Mesodermal cell (in vitro differentiated cells): ENCODE data around the gene KDF1.

Source experiments
- H3K27ac ChIP-seq: 2 replicates; pipeline ENCODE4 v1.7.0; 2013; ENCODE audit warnings: mild to moderate bottlenecking, low read depth, low read length, moderate library complexity; ENCODE audit not compliant: severe bottlenecking
- H3K36me3 ChIP-seq: 2 replicates; pipeline ENCODE4 v1.7.1; 2013; ENCODE audit warnings: mild to moderate bottlenecking, low read length, moderate library complexity; ENCODE audit not compliant: control insufficient read depth, insufficient read depth
- H3K4me1 ChIP-seq: one replicate; pipeline ENCODE4 v1.7.1; 2013; ENCODE audit warnings: mild to moderate bottlenecking, low read length; ENCODE audit not compliant: insufficient read depth, control insufficient read depth, poor library complexity, severe bottlenecking
- H3K4me3 ChIP-seq: 2 replicates; pipeline ENCODE4 v1.7.0; 2013; ENCODE audit warnings: low read length, control low read depth, mild to moderate bottlenecking; ENCODE audit not compliant: insufficient read depth, poor library complexity, severe bottlenecking; ENCODE audit errors: extremely low read depth
- H3K9me3 ChIP-seq: 2 replicates; pipeline ENCODE4 v1.7.1; 2013; ENCODE audit warnings: mild to moderate bottlenecking, low read length, moderate library complexity; ENCODE audit not compliant: control insufficient read depth
- WGBS, 2 experiments: methylation state at CpG; one replicate each; pipeline ENCODE4 v1.1.5; 2013; ENCODE audit warnings: missing lambda C conversion rate in 2 of 2; ENCODE audit not compliant: insufficient coverage in 2 of 2; 5-methylcytosine and 5-hydroxymethylcytosine counted together

KDF1 gene

GRCh38 chr1:26972821-26973220 is 12.6 kb upstream of the KDF1 start:
- H3K27ac ChIP-seq = no peak overlapping the region
- no peaks in the 10 kb centered on the region for H3K4me1 ChIP-seq
- H3K9me3 ChIP-seq = no peaks in the 10 kb centered on the region
- H3K36me3 ChIP-seq = no peaks in the 10 kb centered on the region
- 79 to 97% methylated on average over 3 to 4 of the region's 4 CpGs for WGBS, 2 experiments
- no peak overlapping the region for H3K4me3 ChIP-seq

GRCh38 chr1:26972390-26972789 is 12.1 kb upstream of the KDF1 start:
- no peaks in the 10 kb centered on the region for H3K36me3 ChIP-seq
- H3K4me1 ChIP-seq = no peaks in the 10 kb centered on the region
- H3K27ac ChIP-seq = no peak overlapping the region
- H3K4me3 ChIP-seq = no peak overlapping the region
- 70 to 75% methylated on average over 5 to 6 of the region's 6 CpGs for WGBS, 2 experiments
- no peaks in the 10 kb centered on the region for H3K9me3 ChIP-seq

DNA sequence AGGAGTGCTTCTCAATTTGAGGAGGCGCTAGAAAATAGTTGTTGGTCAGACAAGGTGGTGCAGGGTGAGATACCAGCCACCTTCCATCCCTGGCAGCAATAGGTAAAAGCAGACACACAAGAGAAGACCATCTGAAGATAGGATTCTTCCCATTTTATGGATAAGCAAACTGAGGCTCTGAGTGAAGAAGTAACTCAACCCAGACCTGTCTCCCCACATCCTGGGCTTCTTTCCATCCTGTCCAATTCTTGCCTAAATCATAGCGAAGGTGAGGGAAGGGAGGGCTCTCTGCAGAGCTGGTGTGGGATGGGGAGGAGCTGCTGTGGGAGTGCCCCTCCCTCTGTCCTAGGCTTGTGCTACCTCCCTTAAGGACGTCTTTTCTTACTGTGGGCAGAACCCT is 11.3 kb upstream of the KDF1 start:
- no peak overlapping the region for H3K27ac ChIP-seq
- no peaks in the 10 kb centered on the region for H3K36me3 ChIP-seq
- no peaks in the 10 kb centered on the region for H3K4me1 ChIP-seq
- no peak overlapping the region for H3K4me3 ChIP-seq
- no peaks in the 10 kb centered on the region for H3K9me3 ChIP-seq
- WGBS, 2 experiments = 86 to 100% methylated on average over 1 of the region's 3 CpGs

DNA sequence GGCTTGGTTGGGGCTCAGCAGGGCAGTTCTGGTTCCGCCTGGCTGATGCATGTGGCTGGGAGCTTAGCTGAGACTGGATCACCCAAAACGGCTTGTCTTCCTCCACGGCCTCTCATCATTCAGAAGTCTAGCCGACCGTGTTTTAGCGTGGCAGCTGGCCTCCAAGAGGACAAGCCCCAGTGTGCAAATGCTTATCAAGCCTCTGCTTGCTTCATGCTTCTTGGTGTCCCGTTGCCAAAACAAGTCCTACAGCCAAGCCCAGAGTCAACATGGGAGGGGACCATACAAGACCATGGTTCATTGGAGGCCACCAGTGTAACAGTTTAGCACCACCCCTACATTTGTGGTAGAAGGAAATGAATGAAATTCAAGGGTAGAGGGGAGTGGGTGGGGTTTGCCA is 10.5 kb upstream of the KDF1 start:
- no peaks in the 10 kb centered on the region for H3K36me3 ChIP-seq
- 89 to 92% methylated on average over 6 to 7 of the region's 7 CpGs for WGBS, 2 experiments

DNA sequence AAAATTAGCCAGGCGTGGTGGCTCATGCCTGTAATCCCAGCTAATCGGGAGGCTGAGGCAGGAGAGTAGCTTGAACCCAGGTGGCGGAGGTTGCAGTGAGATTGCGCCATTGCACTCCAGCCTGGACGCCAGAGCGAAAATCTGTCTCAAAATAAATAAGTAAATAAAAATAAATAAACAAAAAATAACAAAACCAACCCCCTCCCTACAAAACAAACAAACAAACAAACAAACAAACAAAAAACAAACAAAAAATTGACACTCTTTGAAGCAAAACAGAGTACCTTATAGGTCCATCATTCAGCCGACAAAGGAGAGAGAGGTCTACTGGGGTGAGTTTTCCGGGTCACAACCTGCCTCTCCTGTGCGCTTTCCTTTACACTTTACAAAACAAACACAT is 5.4 kb upstream of the KDF1 start:
- Histone ChIP-seq H3K27ac (no peak overlapping the region), H3K9me3 (no peaks in the 10 kb centered on the region), H3K36me3 (no peaks in the 10 kb centered on the region), H3K4me1 (no peaks in the 10 kb centered on the region), H3K4me3 (no peak overlapping the region)
- WGBS, 2 experiments = 91 to 94% methylated on average over 2 to 3 of the region's 9 CpGs

More for the DNA sequence above, 10.5 kb upstream of the KDF1 start:
- no peaks in the 10 kb centered on the region for H3K4me1 ChIP-seq
- no peak overlapping the region for H3K4me3 ChIP-seq
- H3K9me3 ChIP-seq = no peaks in the 10 kb centered on the region
- H3K27ac ChIP-seq = no peak overlapping the region

GRCh38 chr1:26965213-26965612 is 4.9 kb upstream of the KDF1 start:
- no peaks in the 10 kb centered on the region for H3K36me3 ChIP-seq
- WGBS, 2 experiments = 91 to 94% methylated on average over 4 to 6 of the region's 6 CpGs
- no peaks in the 10 kb centered on the region for H3K4me1 ChIP-seq
- H3K9me3 ChIP-seq = no peaks in the 10 kb centered on the region
- no peak overlapping the region for H3K4me3 ChIP-seq
- no peak overlapping the region for H3K27ac ChIP-seq

DNA sequence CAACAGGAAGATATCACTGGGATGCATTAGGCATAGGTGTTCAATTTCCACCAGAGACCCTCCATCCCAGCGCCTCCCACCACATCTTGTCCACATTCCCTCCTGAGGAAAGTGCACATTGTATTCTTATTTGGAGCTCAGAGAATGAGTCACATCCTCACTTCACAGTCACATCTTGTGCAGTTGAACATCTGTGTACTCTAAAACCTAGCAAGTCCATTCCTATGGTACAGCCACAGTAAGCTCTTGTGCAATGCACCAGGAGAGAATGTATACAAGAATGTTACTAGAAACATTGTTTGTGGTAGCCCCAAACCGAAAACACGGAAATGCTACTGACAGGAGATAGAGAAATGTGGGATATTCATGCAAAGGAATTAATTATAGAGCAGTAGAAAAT is 1.6 kb upstream of the KDF1 start:
- 68 to 82% methylated on average over 2 to 3 of the region's 3 CpGs for WGBS, 2 experiments
- Histone ChIP-seq H3K27ac (no peak overlapping the region), H3K9me3 (no peaks in the 10 kb centered on the region), H3K36me3 (no peaks in the 10 kb centered on the region), H3K4me3 (no peak overlapping the region), H3K4me1 (no peaks in the 10 kb centered on the region)

GRCh38 chr1:26960625-26960966 is 328 bp upstream of the KDF1 start:
- 15 to 19% methylated on average over 3 of the region's 3 CpGs for WGBS, 2 experiments
- no peaks in the 10 kb centered on the region for H3K4me1 ChIP-seq
- H3K9me3 ChIP-seq = no peaks in the 10 kb centered on the region
- no peaks in the 10 kb centered on the region for H3K36me3 ChIP-seq
- no peak overlapping the region for H3K4me3 ChIP-seq
- no peak overlapping the region for H3K27ac ChIP-seq

DNA sequence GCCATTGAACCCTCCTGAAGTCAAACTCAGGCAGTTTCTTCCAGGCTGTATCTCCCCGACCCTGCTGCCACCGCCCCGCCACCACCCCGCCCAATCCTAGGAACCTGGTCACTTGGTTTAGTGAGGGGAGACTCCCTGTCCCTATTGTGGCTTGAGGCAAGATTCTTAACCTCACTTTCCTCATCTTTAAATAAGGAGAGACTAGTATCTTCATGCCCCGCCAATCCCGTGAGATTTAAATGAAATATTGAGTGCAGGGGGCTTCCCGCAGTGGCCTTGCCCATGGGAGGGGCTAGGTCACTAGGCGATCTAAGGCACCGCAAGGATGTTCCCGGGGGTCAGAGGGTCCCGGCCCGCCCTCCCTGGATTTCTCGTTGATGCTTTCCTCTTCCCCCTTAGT is 998 bp downstream of the KDF1 start:
- H3K27ac ChIP-seq = no peak overlapping the region
- H3K9me3 ChIP-seq = no peaks in the 10 kb centered on the region
- H3K4me3 ChIP-seq = peak overlapping the region; percentile 23
- 28 to 42% methylated on average over 8 to 9 of the region's 13 CpGs for WGBS, 2 experiments
- H3K4me1 ChIP-seq = no peaks in the 10 kb centered on the region
- H3K36me3 ChIP-seq = no peaks in the 10 kb centered on the region

GRCh38 chr1:26957306-26957705 is 3.0 kb downstream of the KDF1 start:
- Histone ChIP-seq H3K4me3 (no peak overlapping the region), H3K4me1 (no peaks in the 10 kb centered on the region), H3K36me3 (no peaks in the 10 kb centered on the region), H3K27ac (no peak overlapping the region), H3K9me3 (no peaks in the 10 kb centered on the region)
- 87% methylated on average over 3 of the region's 3 CpGs; no CpG with 5 or more reads in 1 of the 2 experiments for WGBS, 2 experiments

- H3K36me3 ChIP-seq = no peaks in the 10 kb centered on the region
- H3K4me1 ChIP-seq = no peaks in the 10 kb centered on the region
- no peaks in the 10 kb centered on the region for H3K9me3 ChIP-seq
- H3K27ac ChIP-seq = no peak overlapping the region
- no peak overlapping the region for H3K4me3 ChIP-seq
- 83% methylated on average over 1 of the region's 3 CpGs; no CpG with 5 or more reads in 1 of the 2 experiments for WGBS, 2 experiments
Observed at GRCh38 chr1:26956321-26956720, 3.9 kb downstream of the KDF1 start.

- Histone ChIP-seq H3K4me1 (no peaks in the 10 kb centered on the region), H3K27ac (no peak overlapping the region)
- 95 to 98% methylated on average over 4 to 5 of the region's 5 CpGs for WGBS, 2 experiments
Observed at GRCh38 chr1:26953374-26953773, 6.9 kb downstream of the KDF1 start.

More at GRCh38 chr1:26953374-26953773, 6.9 kb downstream of the KDF1 start:
- H3K36me3 ChIP-seq = peaks cover 2% of the 10 kb centered on the region
- no peak overlapping the region for H3K4me3 ChIP-seq
- H3K9me3 ChIP-seq = no peaks in the 10 kb centered on the region
